HepG2 (cell line): Measurements from ENCODE around the gene C9orf50. TPM values are rescaled to one million over a fixed set of nuclear protein-coding genes. Genes with fewer than 3 reads are reported as not detected.

Experiments
- DMAP1 ChIP-seq: IDR thresholded peaks from 2 replicates; pipeline ENCODE4 v1.6.1; 2016
- FOXJ3 ChIP-seq: sonication (generic); formaldehyde crosslinking; IDR thresholded peaks from 2 replicates; pipeline ENCODE4 v1.4.0; 2020; ENCODE audit warnings: missing genetic modification reagents, mild to moderate bottlenecking, borderline replicate concordance
- IKZF1 ChIP-seq: fragments of 450-650 bp; IDR thresholded peaks from 2 replicates; pipeline ENCODE4 v1.7.1; 2016
- JUNB ChIP-seq: sonication (generic); formaldehyde crosslinking; IDR thresholded peaks from 2 replicates; pipeline ENCODE4 v1.8.0; 2022; ENCODE audit warnings: missing genetic modification reagents, mild to moderate bottlenecking, borderline replicate concordance
- MIER2 ChIP-seq: IDR thresholded peaks from 2 replicates; pipeline ENCODE4 v1.6.1; 2016; ENCODE audit warnings: missing biosample characterization, missing genetic modification reagents
- ZC3H4 ChIP-seq: sonication (generic); formaldehyde crosslinking; IDR thresholded peaks from 2 replicates; pipeline ENCODE4 v1.4.0; 2020; ENCODE audit warnings: missing genetic modification reagents, borderline replicate concordance
- ZFP1 ChIP-seq: IDR thresholded peaks from 2 replicates; pipeline ENCODE4 v1.6.1; 2016
- ZFYVE20 ChIP-seq: sonication (generic); formaldehyde crosslinking; IDR thresholded peaks from 2 replicates; pipeline ENCODE4 v1.8.0; 2023; ENCODE audit warnings: low read depth, mild to moderate bottlenecking, moderate library complexity, missing genetic modification reagents, borderline replicate concordance
- ZMAT3 ChIP-seq: sonication (generic); formaldehyde crosslinking; conservative IDR thresholded peaks from 2 replicates; pipeline ENCODE4 v1.7.0; 2021; ENCODE audit warnings: missing genetic modification reagents
- ZNF225 ChIP-seq: sonication (generic); formaldehyde crosslinking; IDR thresholded peaks from 2 replicates; pipeline ENCODE4 v1.4.0; 2020; ENCODE audit warnings: mild to moderate bottlenecking, missing genetic modification reagents
- ZNF343 ChIP-seq: sonication (generic); formaldehyde crosslinking; IDR thresholded peaks from 2 replicates; pipeline ENCODE4 v1.4.0; 2020; ENCODE audit warnings: mild to moderate bottlenecking, missing genetic modification reagents
- ZNF598 ChIP-seq: sonication (generic); formaldehyde crosslinking; IDR thresholded peaks from 2 replicates; pipeline ENCODE4 v1.5.1; 2020; ENCODE audit warnings: mild to moderate bottlenecking, missing genetic modification reagents, borderline replicate concordance
- ZNF746 ChIP-seq: sonication (generic); formaldehyde crosslinking; IDR thresholded peaks from 2 replicates; pipeline ENCODE4 v1.8.0; 2022; ENCODE audit warnings: mild to moderate bottlenecking, missing genetic modification reagents
- ZNF766 ChIP-seq: sonication (generic); formaldehyde crosslinking; IDR thresholded peaks from 2 replicates; pipeline ENCODE4 v1.5.0; 2020; ENCODE audit warnings: missing genetic modification reagents, borderline replicate concordance
- polyA plus RNA-seq, 8 experiments: library from polyadenylated mRNA; depleted of rRNA in 3 of 8; stranded (reverse) in 7 of 8; unstranded in 1 of 8; fragments of >200 nt; fragmentation: Illumina TruSeq in 4 of 8; extraction: Trizol in 4 of 8; gene quantifications; 2 replicates each; pipeline versions ENCODE4 v1.2.1 to v1.2.3, GENCODE V29; 2011 to 2016; ENCODE audit warnings: low read depth in 4 of 8, missing spikeins in 1 of 8, mixed read lengths in 1 of 8; ENCODE audit not compliant: insufficient read depth in 1 of 8
- total RNA-seq, 5 experiments: library from RNA; depleted of rRNA; stranded (reverse); fragments of >200 nt; fragmentation: Illumina TruSeq; extraction: Trizol; gene quantifications; 2 replicates each; pipeline ENCODE4 v1.2.3, GENCODE V29; 2016; ENCODE audit warnings: low read depth in 1 of 5
- TF ChIP-seq, protein P1 (sequence below): sonication (generic); formaldehyde crosslinking; IDR thresholded peaks from 2 replicates; pipeline ENCODE4 v1.5.0; 2020; ENCODE audit warnings: missing genetic modification reagents, mild to moderate bottlenecking, borderline replicate concordance
- TF ChIP-seq, protein P2 (sequence below): sonication (generic); formaldehyde crosslinking; conservative IDR thresholded peaks from 2 replicates; pipeline ENCODE4 v1.4.0; 2020; ENCODE audit warnings: missing genetic modification reagents
- TF ChIP-seq, protein P3 (sequence below): sonication (generic); formaldehyde crosslinking; IDR thresholded peaks from 2 replicates; pipeline ENCODE4 v1.8.1; 2023; ENCODE audit warnings: mild to moderate bottlenecking, inconsistent platforms, moderate library complexity, missing genetic modification reagents, borderline replicate concordance
- TF ChIP-seq, protein P4 (sequence below): sonication (generic); formaldehyde crosslinking; IDR thresholded peaks from 2 replicates; pipeline ENCODE4 v1.4.0; 2020; ENCODE audit warnings: missing genetic modification reagents
- TF ChIP-seq, protein P5 (sequence below): sonication (generic); formaldehyde crosslinking; IDR thresholded peaks from 2 replicates; pipeline ENCODE4 v1.8.0; 2022; ENCODE audit warnings: low read depth, missing genetic modification reagents
- TF ChIP-seq, protein P6 (sequence below): IDR thresholded peaks from 2 replicates; pipeline ENCODE4 v1.6.1; 2012; ENCODE audit warnings: low read depth, low read length, improper control_type of control experiment

The C9orf50 gene
- total and polyA plus RNA-seq, 2 of the 13 experiments (the other 11 are each of a cell fraction or from before 2014, with no cell fraction given) = not detected

DNA sequence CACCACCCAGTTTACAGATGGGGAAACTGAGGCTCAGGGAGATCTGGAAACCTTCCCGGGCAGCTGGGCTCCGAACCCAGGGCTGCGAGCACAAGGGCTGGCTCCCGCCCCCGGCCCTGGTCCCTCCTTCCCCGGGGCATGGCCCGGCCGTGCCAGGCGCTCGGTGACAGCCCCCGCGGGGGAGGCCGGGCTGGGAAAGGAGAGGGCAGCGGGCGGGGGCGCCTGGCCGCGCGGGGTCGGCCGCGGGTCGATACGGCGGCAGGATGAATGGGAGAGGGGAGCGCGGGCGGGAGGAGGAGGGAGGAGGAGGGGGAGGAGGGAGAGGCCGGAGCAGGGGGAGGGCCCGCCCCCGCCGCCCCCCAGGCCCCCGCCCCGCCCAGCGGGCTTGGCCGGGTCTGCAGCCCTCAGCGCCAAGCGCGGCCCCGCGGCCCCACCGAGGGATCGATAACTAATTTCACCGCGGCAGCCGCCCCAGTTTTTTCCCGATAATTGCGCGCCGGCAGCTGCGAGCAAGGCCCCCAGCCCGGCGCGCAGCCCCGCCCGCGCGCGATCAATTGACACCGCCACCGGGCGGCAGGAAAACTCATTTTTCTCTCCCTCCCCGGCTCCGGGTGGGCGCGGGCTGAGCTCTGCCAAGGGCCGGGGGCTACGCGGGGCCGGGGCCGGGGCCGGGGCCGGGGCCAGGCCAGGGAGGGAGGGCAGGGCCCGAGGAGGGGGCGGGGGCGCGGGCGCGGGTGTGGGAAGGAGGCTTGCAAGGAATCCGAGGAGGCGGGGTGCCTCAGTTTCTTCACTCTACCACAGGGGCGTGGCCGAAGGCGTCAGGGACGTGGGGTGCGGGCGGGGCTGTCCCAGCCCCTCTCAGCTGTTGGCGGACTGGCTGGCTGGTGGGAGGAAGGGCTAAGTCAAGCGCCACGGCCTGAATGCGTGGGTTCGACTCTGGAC is 52.1 kb downstream of the C9orf50 start (continued):
- TF ChIP-seq, protein P1, sequence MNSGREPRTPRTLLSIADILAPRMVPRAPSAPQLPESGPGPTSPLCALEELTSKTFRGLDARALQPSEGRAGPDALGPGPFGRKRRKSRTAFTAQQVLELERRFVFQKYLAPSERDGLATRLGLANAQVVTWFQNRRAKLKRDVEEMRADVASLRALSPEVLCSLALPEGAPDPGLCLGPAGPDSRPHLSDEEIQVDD (CRISPR knock-in tag) = no peak
- TF ChIP-seq ZMAT3 (CRISPR knock-in tag) (peak; percentile 68), IKZF1 (no peak), ZFYVE20 (no peak), ZNF225 (CRISPR knock-in tag) (no peak), ZNF766 (CRISPR knock-in tag) (no peak), ZFP1 (CRISPR knock-in tag) (no peak), ZNF343 (CRISPR knock-in tag) (0 out of 2 replicates have a peak, but pooled peaks have one; percentile 18), FOXJ3 (CRISPR knock-in tag) (no peak), JUNB (CRISPR knock-in tag) (no peak), ZNF746 (CRISPR knock-in tag) (peak; percentile 100), ZNF598 (no peak), MIER2 (no peak), ZC3H4 (CRISPR knock-in tag) (no peak), DMAP1 (CRISPR knock-in tag) (peak; percentile 7; the same call in 1 of the 2 replicates)
- TF ChIP-seq, protein P2, sequence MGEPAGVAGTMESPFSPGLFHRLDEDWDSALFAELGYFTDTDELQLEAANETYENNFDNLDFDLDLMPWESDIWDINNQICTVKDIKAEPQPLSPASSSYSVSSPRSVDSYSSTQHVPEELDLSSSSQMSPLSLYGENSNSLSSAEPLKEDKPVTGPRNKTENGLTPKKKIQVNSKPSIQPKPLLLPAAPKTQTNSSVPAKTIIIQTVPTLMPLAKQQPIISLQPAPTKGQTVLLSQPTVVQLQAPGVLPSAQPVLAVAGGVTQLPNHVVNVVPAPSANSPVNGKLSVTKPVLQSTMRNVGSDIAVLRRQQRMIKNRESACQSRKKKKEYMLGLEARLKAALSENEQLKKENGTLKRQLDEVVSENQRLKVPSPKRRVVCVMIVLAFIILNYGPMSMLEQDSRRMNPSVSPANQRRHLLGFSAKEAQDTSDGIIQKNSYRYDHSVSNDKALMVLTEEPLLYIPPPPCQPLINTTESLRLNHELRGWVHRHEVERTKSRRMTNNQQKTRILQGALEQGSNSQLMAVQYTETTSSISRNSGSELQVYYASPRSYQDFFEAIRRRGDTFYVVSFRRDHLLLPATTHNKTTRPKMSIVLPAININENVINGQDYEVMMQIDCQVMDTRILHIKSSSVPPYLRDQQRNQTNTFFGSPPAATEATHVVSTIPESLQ (CRISPR knock-in tag) = no peak; the same call in 1 of the 2 replicates
- TF ChIP-seq, protein P3, sequence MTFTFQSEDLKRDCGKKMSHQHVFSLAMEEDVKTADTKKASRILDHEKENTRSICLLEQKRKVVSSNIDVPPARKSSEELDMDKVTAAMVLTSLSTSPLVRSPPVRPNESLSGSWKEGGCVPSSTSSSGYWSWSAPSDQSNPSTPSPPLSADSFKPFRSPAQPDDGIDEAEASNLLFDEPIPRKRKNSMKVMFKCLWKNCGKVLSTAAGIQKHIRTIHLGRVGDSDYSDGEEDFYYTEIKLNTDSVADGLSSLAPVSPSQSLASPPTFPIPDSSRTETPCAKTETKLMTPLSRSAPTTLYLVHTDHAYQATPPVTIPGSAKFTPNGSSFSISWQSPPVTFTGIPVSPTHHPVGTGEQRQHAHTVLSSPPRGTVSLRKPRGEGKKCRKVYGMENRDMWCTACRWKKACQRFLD (CRISPR knock-in tag) = 0 out of 2 replicates have a peak, but pooled peaks have one; percentile 34
- TF ChIP-seq, protein P4, sequence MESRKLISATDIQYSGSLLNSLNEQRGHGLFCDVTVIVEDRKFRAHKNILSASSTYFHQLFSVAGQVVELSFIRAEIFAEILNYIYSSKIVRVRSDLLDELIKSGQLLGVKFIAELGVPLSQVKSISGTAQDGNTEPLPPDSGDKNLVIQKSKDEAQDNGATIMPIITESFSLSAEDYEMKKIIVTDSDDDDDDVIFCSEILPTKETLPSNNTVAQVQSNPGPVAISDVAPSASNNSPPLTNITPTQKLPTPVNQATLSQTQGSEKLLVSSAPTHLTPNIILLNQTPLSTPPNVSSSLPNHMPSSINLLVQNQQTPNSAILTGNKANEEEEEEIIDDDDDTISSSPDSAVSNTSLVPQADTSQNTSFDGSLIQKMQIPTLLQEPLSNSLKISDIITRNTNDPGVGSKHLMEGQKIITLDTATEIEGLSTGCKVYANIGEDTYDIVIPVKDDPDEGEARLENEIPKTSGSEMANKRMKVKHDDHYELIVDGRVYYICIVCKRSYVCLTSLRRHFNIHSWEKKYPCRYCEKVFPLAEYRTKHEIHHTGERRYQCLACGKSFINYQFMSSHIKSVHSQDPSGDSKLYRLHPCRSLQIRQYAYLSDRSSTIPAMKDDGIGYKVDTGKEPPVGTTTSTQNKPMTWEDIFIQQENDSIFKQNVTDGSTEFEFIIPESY (CRISPR knock-in tag) = peak; percentile 15; the same call in 1 of the 2 replicates
- TF ChIP-seq, protein P5, sequence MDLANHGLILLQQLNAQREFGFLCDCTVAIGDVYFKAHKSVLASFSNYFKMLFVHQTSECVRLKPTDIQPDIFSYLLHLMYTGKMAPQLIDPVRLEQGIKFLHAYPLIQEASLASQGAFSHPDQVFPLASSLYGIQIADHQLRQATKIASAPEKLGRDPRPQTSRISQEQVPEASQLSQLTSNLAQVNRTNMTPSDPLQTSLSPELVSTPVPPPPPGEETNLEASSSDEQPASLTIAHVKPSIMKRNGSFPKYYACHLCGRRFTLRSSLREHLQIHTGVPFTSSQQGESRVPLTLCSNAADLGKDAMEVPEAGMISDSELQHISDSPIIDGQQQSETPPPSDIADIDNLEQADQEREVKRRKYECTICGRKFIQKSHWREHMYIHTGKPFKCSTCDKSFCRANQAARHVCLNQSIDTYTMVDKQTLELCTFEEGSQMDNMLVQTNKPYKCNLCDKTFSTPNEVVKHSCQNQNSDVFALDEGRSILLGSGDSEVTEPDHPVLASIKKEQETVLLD (CRISPR knock-in tag) = peak; percentile 79
- TF ChIP-seq, protein P6, sequence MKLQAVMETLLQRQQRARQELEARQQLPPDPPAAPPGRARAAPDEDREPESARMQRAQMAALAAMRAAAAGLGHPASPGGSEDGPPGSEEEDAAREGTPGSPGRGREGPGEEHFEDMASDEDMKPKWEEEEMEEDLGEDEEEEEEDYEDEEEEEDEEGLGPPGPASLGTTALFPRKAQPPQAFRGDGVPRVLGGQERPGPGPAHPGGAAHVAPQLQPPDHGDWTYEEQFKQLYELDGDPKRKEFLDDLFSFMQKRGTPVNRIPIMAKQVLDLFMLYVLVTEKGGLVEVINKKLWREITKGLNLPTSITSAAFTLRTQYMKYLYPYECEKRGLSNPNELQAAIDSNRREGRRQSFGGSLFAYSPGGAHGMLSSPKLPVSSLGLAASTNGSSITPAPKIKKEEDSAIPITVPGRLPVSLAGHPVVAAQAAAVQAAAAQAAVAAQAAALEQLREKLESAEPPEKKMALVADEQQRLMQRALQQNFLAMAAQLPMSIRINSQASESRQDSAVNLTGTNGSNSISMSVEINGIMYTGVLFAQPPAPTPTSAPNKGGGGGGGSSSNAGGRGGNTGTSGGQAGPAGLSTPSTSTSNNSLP = no peak
